Measurements from ENCODE around the gene RLF. TPM values are rescaled to one million over a fixed set of nuclear protein-coding genes. Genes with fewer than 3 reads are reported as not detected.

Gene RLF
- total and polyA plus RNA-seq, 9 of the 15 experiments (the other 6 are each of a cell fraction or from before 2014, with no cell fraction given): 3.6 to 35.0 (median 21.2) TPM

GRCh38 chr1:40161888-40162397 lies 756 bp downstream of the RLF start (continued):
- no peak for TF ChIP-seq ZNF253 (CRISPR knock-in tag; conservative IDR thresholded peaks at IDR 0.05)
- TF ChIP-seq ZNF507 (tag; conservative IDR thresholded peaks at IDR 0.05): no peak
- no peak for TF ChIP-seq GABPB1 (CRISPR knock-in tag; IDR thresholded peaks at IDR 0.05)
- TF ChIP-seq HNRNPL (IDR thresholded peaks at IDR 0.05; ENCODE audit: low read depth, low read length): no peak
- no peak for TF ChIP-seq NRF1 (conservative IDR thresholded peaks at IDR 0.05 in 1 of 2, IDR thresholded peaks at IDR 0.05 in 1 of 2)
- peak; percentile 72; the same call in 1 of the 2 replicates for TF ChIP-seq NFATC3 (IDR thresholded peaks at IDR 0.05)
- TF ChIP-seq DPF2 (IDR thresholded peaks at IDR 0.05): no peak
- no peak for TF ChIP-seq CLOCK (CRISPR knock-in tag; IDR thresholded peaks at IDR 0.05; ENCODE audit: borderline replicate concordance)
- TF ChIP-seq SREBF2 (CRISPR knock-in tag; IDR thresholded peaks at IDR 0.05): no peak
- no peak for TF ChIP-seq ETV5 (CRISPR knock-in tag; IDR thresholded peaks at IDR 0.05; ENCODE audit: low read depth)
- peak; percentile 79 to 98 for TF ChIP-seq MLLT1 (IDR thresholded peaks at IDR 0.05)
- no peak for TF ChIP-seq EP300 (IDR thresholded peaks at IDR 0.05; ENCODE audit: low read length)
- no peak for TF ChIP-seq PYGO2 (tag; IDR thresholded peaks at IDR 0.05)
- TF ChIP-seq HNRNPUL1 (IDR thresholded peaks at IDR 0.05; ENCODE audit: low read length): no peak
- TF ChIP-seq RFX7 (CRISPR knock-in tag; IDR thresholded peaks at IDR 0.05): no peak
- no peak for TF ChIP-seq SAP30 (IDR thresholded peaks at IDR 0.05; ENCODE audit: borderline replicate concordance, insufficient read depth, low read depth, low read length, poor library complexity, severe bottlenecking)
- no peak for TF ChIP-seq AFF1 (IDR thresholded peaks at IDR 0.05; ENCODE audit: low read depth in 1 of 2, partially characterized antibody in 2 of 2)
- TF ChIP-seq KLF10 (CRISPR knock-in tag; IDR thresholded peaks at IDR 0.05): no peak
- TF ChIP-seq PHB2 (IDR thresholded peaks at IDR 0.05; ENCODE audit: low read depth): no peak
- no peak for TF ChIP-seq SMARCA5 (IDR thresholded peaks at IDR 0.05)
- TF ChIP-seq TRIM25 (IDR thresholded peaks at IDR 0.05; ENCODE audit: borderline replicate concordance): no peak
